Measurements from ENCODE around the gene NEBL. TPM values are rescaled to one million over a fixed set of nuclear protein-coding genes. Genes with fewer than 3 reads are reported as not detected.

The NEBL gene
- total and polyA plus RNA-seq, 2 donors from 2014 or later: 13.8 to 21.2 TPM

GRCh38 chr10:20760460-20760859 is 136.7 kb downstream of the NEBL start:
- FAIRE-seq: no peak

GRCh38 chr10:20748551-20748950 is 148.6 kb downstream of the NEBL start:
- Histone ChIP-seq H3K27me3 (ENCODE audit: control insufficient read depth, insufficient read depth, low read length) (no peaks in the 10 kb centered on the region), H3K36me3 (ENCODE audit: control insufficient read depth in 2 of 3, insufficient read depth in 3 of 3, low read length in 3 of 3) (no peaks in the 10 kb centered on the region), H3K4me1 (ENCODE audit: control insufficient read depth in 2 of 3, insufficient read depth in 2 of 3, low read depth in 1 of 3, low read length in 3 of 3) (no peaks in the 10 kb centered on the region), H3K27ac (ENCODE audit: low read depth in 2 of 2, low read length in 2 of 2) (no peak overlapping the region), H3K9ac (ENCODE audit: low read length in 3 of 3) (no peak overlapping the region), H3K4me3 (ENCODE audit: low read length in 3 of 3) (no peak overlapping the region), H3K9me3 (ENCODE audit: control insufficient read depth in 2 of 3, insufficient read depth in 1 of 3, low read length in 3 of 3) (peaks cover 0 to 14% (median 0%) of the 10 kb centered on the region in 3 donors)
- no peak for TF ChIP-seq CTCF (IDR thresholded peaks at IDR 0.05; ENCODE audit: borderline replicate concordance, extremely low read depth, insufficient read depth)
- intact Hi-C loops (cut with DNase I): no loop called here
- no peak for DNase-seq
- FAIRE-seq: no peak

More at GRCh38 chr10:20760460-20760859, 136.7 kb downstream of the NEBL start:
- H3K27ac ChIP-seq (ENCODE audit: low read depth in 2 of 2, low read length in 2 of 2): no peak overlapping the region
- no peak for DNase-seq
- H3K27me3 ChIP-seq (ENCODE audit: control insufficient read depth, insufficient read depth, low read length): no peaks in the 10 kb centered on the region
- H3K4me3 ChIP-seq (ENCODE audit: low read length in 3 of 3): no peak overlapping the region
- intact Hi-C loops (cut with DNase I): no loop called here
- H3K36me3 ChIP-seq (ENCODE audit: control insufficient read depth in 2 of 3, insufficient read depth in 3 of 3, low read length in 3 of 3): no peaks in the 10 kb centered on the region
- H3K9me3 ChIP-seq (ENCODE audit: control insufficient read depth in 2 of 3, insufficient read depth in 1 of 3, low read length in 3 of 3): no peaks in the 10 kb centered on the region
- H3K9ac ChIP-seq (ENCODE audit: low read length in 3 of 3): no peak overlapping the region
- H3K4me1 ChIP-seq (ENCODE audit: control insufficient read depth in 2 of 3, insufficient read depth in 2 of 3, low read depth in 1 of 3, low read length in 3 of 3): no peaks in the 10 kb centered on the region
- TF ChIP-seq CTCF (IDR thresholded peaks at IDR 0.05; ENCODE audit: borderline replicate concordance, extremely low read depth, insufficient read depth): no peak

GRCh38 chr10:20747782-20748181 is 149.3 kb downstream of the NEBL start:
- no peak overlapping the region for H3K4me3 ChIP-seq (ENCODE audit: low read length in 3 of 3)
- H3K9me3 ChIP-seq (ENCODE audit: control insufficient read depth in 2 of 3, insufficient read depth in 1 of 3, low read length in 3 of 3): peaks cover 0 to 14% (median 0%) of the 10 kb centered on the region in 3 donors
- no peaks in the 10 kb centered on the region for H3K4me1 ChIP-seq (ENCODE audit: control insufficient read depth in 2 of 3, insufficient read depth in 2 of 3, low read depth in 1 of 3, low read length in 3 of 3)
- no peak overlapping the region for H3K27ac ChIP-seq (ENCODE audit: low read depth in 2 of 2, low read length in 2 of 2)
- no peaks in the 10 kb centered on the region for H3K27me3 ChIP-seq (ENCODE audit: control insufficient read depth, insufficient read depth, low read length)
- H3K9ac ChIP-seq (ENCODE audit: low read length in 3 of 3): no peak overlapping the region
- TF ChIP-seq CTCF (IDR thresholded peaks at IDR 0.05; ENCODE audit: borderline replicate concordance, extremely low read depth, insufficient read depth): no peak
- intact Hi-C loops (cut with DNase I): no loop called here
- H3K36me3 ChIP-seq (ENCODE audit: control insufficient read depth in 2 of 3, insufficient read depth in 3 of 3, low read length in 3 of 3): no peaks in the 10 kb centered on the region
- DNase-seq (no peak), FAIRE-seq (no peak)

- Histone ChIP-seq H3K36me3 (ENCODE audit: control insufficient read depth in 2 of 3, insufficient read depth in 3 of 3, low read length in 3 of 3) (no peaks in the 10 kb centered on the region), H3K9me3 (ENCODE audit: control insufficient read depth in 2 of 3, insufficient read depth in 1 of 3, low read length in 3 of 3) (peaks cover 0 to 14% (median 0%) of the 10 kb centered on the region in 3 donors), H3K9ac (ENCODE audit: low read length in 3 of 3) (no peak overlapping the region), H3K27ac (ENCODE audit: low read depth in 2 of 2, low read length in 2 of 2) (no peak overlapping the region), H3K27me3 (ENCODE audit: control insufficient read depth, insufficient read depth, low read length) (no peaks in the 10 kb centered on the region), H3K4me3 (ENCODE audit: low read length in 3 of 3) (no peak overlapping the region), H3K4me1 (ENCODE audit: control insufficient read depth in 2 of 3, insufficient read depth in 2 of 3, low read depth in 1 of 3, low read length in 3 of 3) (no peaks in the 10 kb centered on the region)
- no peak for DNase-seq
- intact Hi-C loops (cut with DNase I): no loop called here
- TF ChIP-seq CTCF (IDR thresholded peaks at IDR 0.05; ENCODE audit: borderline replicate concordance, extremely low read depth, insufficient read depth): no peak
- FAIRE-seq: no peak
Observed at GRCh38 chr10:20746856-20747255, 150.3 kb downstream of the NEBL start.
